GM18502 (cell line): Measurements from ENCODE around the gene C5AR2.
"Not testable (repeated sequence)": the region's sequence is repeated elsewhere in the genome, so short reads cannot be mapped to it uniquely, and the experiment has no call there.

ENCODE experiments used
- ATAC-seq: cut with Tn5 transposase; IDR thresholded peaks from one replicate; pipeline ENCODE4 v1.9.1; 2021; ENCODE audit warnings: mild to moderate bottlenecking; ENCODE audit not compliant: unreplicated experiment, poor library complexity

C5AR2 gene

GRCh38 chr19:47357788-47358680, 26.1 kb downstream of the C5AR2 start:
- ATAC-seq, result no peak

- ATAC-seq, result no peak
Observed at GRCh38 chr19:47358936-47359335, 27.0 kb downstream of the C5AR2 start.

- ATAC-seq, result no peak
Observed at GRCh38 chr19:47362321-47362720, 30.3 kb downstream of the C5AR2 start.

GRCh38 chr19:47363758-47364531, 32.0 kb downstream of the C5AR2 start:
- ATAC-seq, result no peak

- not testable (repeated sequence) for ATAC-seq
Observed at GRCh38 chr19:47365455-47365854, 33.5 kb downstream of the C5AR2 start.

GRCh38 chr19:47370045-47370611, 38.2 kb downstream of the C5AR2 start:
- no peak for ATAC-seq

GRCh38 chr19:47371261-47371660, 39.3 kb downstream of the C5AR2 start:
- no peak for ATAC-seq

GRCh38 chr19:47372603-47373002, 40.6 kb downstream of the C5AR2 start:
- ATAC-seq, result no peak

- no peak for ATAC-seq
Observed at GRCh38 chr19:47373246-47374240, 41.6 kb downstream of the C5AR2 start.

- no peak for ATAC-seq
Observed at GRCh38 chr19:47374876-47375693, 43.1 kb downstream of the C5AR2 start.

- ATAC-seq, result no peak
Observed at GRCh38 chr19:47375694-47376588, 44.0 kb downstream of the C5AR2 start.

GRCh38 chr19:47376589-47377144, 44.7 kb downstream of the C5AR2 start:
- no peak for ATAC-seq

- ATAC-seq, result no peak
Observed at GRCh38 chr19:47377208-47377701, 45.3 kb downstream of the C5AR2 start.

- no peak for ATAC-seq
Observed at GRCh38 chr19:47377801-47378200, 45.8 kb downstream of the C5AR2 start.

- no peak for ATAC-seq
Observed at GRCh38 chr19:47378246-47378645, 46.3 kb downstream of the C5AR2 start.

GRCh38 chr19:47379381-47379938, 47.5 kb downstream of the C5AR2 start:
- ATAC-seq, result no peak

- no peak for ATAC-seq
Observed at GRCh38 chr19:47380559-47380958, 48.6 kb downstream of the C5AR2 start.
